Tibial nerve (tissue), 3 donors: ENCODE measurements around the gene AFF3.
"Not testable (repeated sequence)": the region's sequence is repeated elsewhere in the genome, so short reads cannot be mapped to it uniquely, and the experiment has no call there.

ENCODE experiments used
- POLR2A ChIP-seq, 2 donors: fragments of 450-650 bp; IDR thresholded peaks; one replicate each; pipeline ENCODE4 v1.6.1; 2017; ENCODE audit warnings: antibody characterized with exemption in 2 of 2, mild to moderate bottlenecking in 2 of 2, moderate library complexity in 2 of 2
- TF ChIP-seq, protein P1 (sequence below), 5 experiments: fragments of 200-600 bp in 3 of 5; fragments of 450-650 bp in 2 of 5; sonication (generic) in 3 of 5; IDR thresholded peaks; one replicate each; pipeline ENCODE4 v1.5.1; 2016 to 2019; ENCODE audit warnings: antibody characterized with exemption in 5 of 5, mild to moderate bottlenecking in 3 of 5, moderate library complexity in 2 of 5

DNA sequence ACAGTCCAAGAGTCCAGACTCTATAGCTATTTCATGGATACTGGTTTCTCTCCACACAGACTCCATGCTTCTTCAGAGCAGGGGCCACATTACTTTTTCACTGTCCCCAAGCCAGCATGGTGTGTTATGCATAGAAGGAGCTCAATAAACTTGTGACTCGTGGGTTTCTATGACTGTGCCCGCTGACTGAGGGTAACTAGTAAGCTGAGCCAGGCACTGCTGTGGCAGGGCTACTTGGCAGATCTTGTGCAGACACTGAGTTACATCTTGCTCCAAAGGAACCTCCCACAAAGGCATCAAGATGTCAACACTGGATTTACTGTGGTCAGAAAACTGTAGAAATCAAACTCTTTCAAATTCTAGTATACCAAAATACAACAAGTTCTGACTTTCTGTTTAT, 56.6 kb downstream of the AFF3 start:
- not testable (repeated sequence) for TF ChIP-seq POLR2A (IDR thresholded peaks at IDR 0.05)
- TF ChIP-seq, protein P1, sequence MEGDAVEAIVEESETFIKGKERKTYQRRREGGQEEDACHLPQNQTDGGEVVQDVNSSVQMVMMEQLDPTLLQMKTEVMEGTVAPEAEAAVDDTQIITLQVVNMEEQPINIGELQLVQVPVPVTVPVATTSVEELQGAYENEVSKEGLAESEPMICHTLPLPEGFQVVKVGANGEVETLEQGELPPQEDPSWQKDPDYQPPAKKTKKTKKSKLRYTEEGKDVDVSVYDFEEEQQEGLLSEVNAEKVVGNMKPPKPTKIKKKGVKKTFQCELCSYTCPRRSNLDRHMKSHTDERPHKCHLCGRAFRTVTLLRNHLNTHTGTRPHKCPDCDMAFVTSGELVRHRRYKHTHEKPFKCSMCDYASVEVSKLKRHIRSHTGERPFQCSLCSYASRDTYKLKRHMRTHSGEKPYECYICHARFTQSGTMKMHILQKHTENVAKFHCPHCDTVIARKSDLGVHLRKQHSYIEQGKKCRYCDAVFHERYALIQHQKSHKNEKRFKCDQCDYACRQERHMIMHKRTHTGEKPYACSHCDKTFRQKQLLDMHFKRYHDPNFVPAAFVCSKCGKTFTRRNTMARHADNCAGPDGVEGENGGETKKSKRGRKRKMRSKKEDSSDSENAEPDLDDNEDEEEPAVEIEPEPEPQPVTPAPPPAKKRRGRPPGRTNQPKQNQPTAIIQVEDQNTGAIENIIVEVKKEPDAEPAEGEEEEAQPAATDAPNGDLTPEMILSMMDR (IDR thresholded peaks at IDR 0.05): not testable (repeated sequence)
